WTC11 (cell line): ENCODE data around the gene TEX55. TPM values are rescaled to one million over a fixed set of nuclear protein-coding genes. Genes with fewer than 3 reads are reported as not detected.

ENCODE experiments used
- ATAC-seq: fragments of 200-7000 bp; cut with Tn5 transposase; 2 replicates; pipeline ENCODE4 v1.10.0; 2021; ENCODE audit warnings: mild to moderate bottlenecking, moderate library complexity
- CTCF ChIA-PET: fragments of 300-600 bp; sonication (Branson Sonifier 250); formaldehyde crosslinking; loops from one replicate; lab custom pipeline; 2021; ENCODE audit warnings: antibody characterized with exemption; lab: Charles Lee
- POLR2A ChIA-PET: fragments of 350-600 bp; sonication (Branson Sonifier 250); formaldehyde crosslinking; loops from one replicate; lab custom pipeline; 2021; ENCODE audit warnings: antibody characterized with exemption; lab: Charles Lee
- DNase-seq: peaks from one replicate; pipeline ENCODE4 v3.0.0; 2021; ENCODE audit warnings: low spot score
- H3K27ac Mint-ChIP-seq: 2 replicates; pipeline ENCODE4 v1.8.0; 2021; ENCODE audit warnings: mixed read lengths
- H3K27me3 Mint-ChIP-seq: 2 replicates; pipeline ENCODE4 v1.8.0; 2021; ENCODE audit warnings: low read depth, mild to moderate bottlenecking, moderate library complexity, mixed read lengths
- H3K36me3 Mint-ChIP-seq: 2 replicates; pipeline ENCODE4 v1.8.0; 2021; ENCODE audit warnings: mixed read lengths
- H3K4me1 Mint-ChIP-seq: 2 replicates; pipeline ENCODE4 v1.8.0; 2022; ENCODE audit warnings: mixed read lengths
- H3K4me3 Mint-ChIP-seq: 2 replicates; pipeline ENCODE4 v1.8.0; 2021; ENCODE audit warnings: mild to moderate bottlenecking, moderate library complexity, mixed read lengths
- H3K9me3 Mint-ChIP-seq: 2 replicates; pipeline ENCODE4 v1.8.0; 2021; ENCODE audit warnings: mixed read lengths
- ETV6 ChIP-seq: sonication (generic); formaldehyde crosslinking; IDR thresholded peaks from 2 replicates; pipeline ENCODE4 v1.8.1; 2022; ENCODE audit warnings: mild to moderate bottlenecking, missing genetic modification reagents
- FOXJ3 ChIP-seq: sonication (generic); formaldehyde crosslinking; IDR thresholded peaks from 2 replicates; pipeline ENCODE4 v1.9.0; 2021; ENCODE audit warnings: missing genetic modification reagents, mild to moderate bottlenecking, borderline replicate concordance
- FOXP1 ChIP-seq: sonication (generic); formaldehyde crosslinking; IDR thresholded peaks from 2 replicates; pipeline ENCODE4 v1.8.0; 2022; ENCODE audit warnings: missing genetic modification reagents, mild to moderate bottlenecking, moderate library complexity, borderline replicate concordance
- HMGA2 ChIP-seq: fragments of 250-450 bp; sonication (Bioruptor Pico); IDR thresholded peaks from 2 replicates; pipeline ENCODE4 v1.4.0; 2021; ENCODE audit warnings: mild to moderate bottlenecking, moderate library complexity
- JAZF1 ChIP-seq: fragments of 250-450 bp; sonication (Bioruptor Pico); IDR thresholded peaks from 2 replicates; pipeline ENCODE4 v1.9.0; 2021; ENCODE audit warnings: moderate library complexity, mild to moderate bottlenecking, inconsistent platforms
- KAT7 ChIP-seq: sonication (generic); formaldehyde crosslinking; IDR thresholded peaks from 2 replicates; pipeline ENCODE4 v1.8.1; 2023; ENCODE audit warnings: missing genetic modification reagents, mild to moderate bottlenecking, borderline replicate concordance
- MXD4 ChIP-seq: fragments of 250-450 bp; sonication (Bioruptor Pico); IDR thresholded peaks from 2 replicates; pipeline ENCODE4 v1.8.0; 2021; ENCODE audit warnings: mild to moderate bottlenecking, moderate library complexity, borderline replicate concordance
- NFATC4 ChIP-seq: fragments of 250-450 bp; sonication (Bioruptor Pico); IDR thresholded peaks from 2 replicates; pipeline ENCODE4 v1.9.0; 2021; ENCODE audit warnings: mild to moderate bottlenecking
- NR3C1 ChIP-seq: sonication (generic); formaldehyde crosslinking; conservative IDR thresholded peaks from 2 replicates; pipeline ENCODE4 v1.8.1; 2023; ENCODE audit warnings: low read depth, mild to moderate bottlenecking, missing genetic modification reagents
- USF1 ChIP-seq: sonication (generic); formaldehyde crosslinking; IDR thresholded peaks from 2 replicates; pipeline ENCODE4 v1.8.0; 2022; ENCODE audit warnings: mild to moderate bottlenecking, missing genetic modification reagents
- USF2 ChIP-seq: sonication (generic); formaldehyde crosslinking; IDR thresholded peaks from 2 replicates; pipeline ENCODE4 v1.8.1; 2023; ENCODE audit warnings: mild to moderate bottlenecking, missing genetic modification reagents, moderate library complexity
- ZNF138 ChIP-seq: sonication (generic); formaldehyde crosslinking; conservative IDR thresholded peaks from 2 replicates; pipeline ENCODE4 v1.8.1; 2022; ENCODE audit warnings: mild to moderate bottlenecking, moderate library complexity, missing genetic modification reagents
- ZNF263 ChIP-seq: sonication (generic); formaldehyde crosslinking; IDR thresholded peaks from 2 replicates; pipeline ENCODE4 v1.8.1; 2022; ENCODE audit warnings: low read depth, mild to moderate bottlenecking, moderate library complexity, missing genetic modification reagents
- ZNF317 ChIP-seq: sonication (generic); formaldehyde crosslinking; IDR thresholded peaks from 2 replicates; pipeline ENCODE4 v1.8.1; 2023; ENCODE audit warnings: low read depth, mild to moderate bottlenecking, moderate library complexity, missing genetic modification reagents, borderline replicate concordance
- ZNF396 ChIP-seq: fragments of 250-450 bp; sonication (Bioruptor Pico); IDR thresholded peaks from 2 replicates; pipeline ENCODE4 v1.8.0; 2021; ENCODE audit warnings: mild to moderate bottlenecking, moderate library complexity, borderline replicate concordance
- ZNF416 ChIP-seq: fragments of 250-450 bp; sonication (Bioruptor Pico); IDR thresholded peaks from 2 replicates; pipeline ENCODE4 v1.9.0; 2021; ENCODE audit warnings: mild to moderate bottlenecking, inconsistent platforms
- ZNF671 ChIP-seq: fragments of 250-450 bp; sonication (Bioruptor Pico); IDR thresholded peaks from 2 replicates; pipeline ENCODE4 v1.8.0; 2021; ENCODE audit warnings: mild to moderate bottlenecking
- total RNA-seq: library from RNA; stranded (reverse); gene quantifications from 3 replicates; pipeline ENCODE4 v1.2.3, GENCODE V29; 2021
- TF ChIP-seq, protein P1 (sequence below): fragments of 250-450 bp; sonication (Bioruptor Pico); IDR thresholded peaks from 2 replicates; pipeline ENCODE4 v1.8.0; 2021; ENCODE audit warnings: mild to moderate bottlenecking
- TF ChIP-seq, protein P2 (sequence below): sonication (generic); formaldehyde crosslinking; IDR thresholded peaks from 2 replicates; pipeline ENCODE4 v1.8.1; 2023; ENCODE audit warnings: mild to moderate bottlenecking, moderate library complexity, missing genetic modification reagents
- TF ChIP-seq, protein P3 (sequence below): sonication (generic); formaldehyde crosslinking; IDR thresholded peaks from 2 replicates; pipeline ENCODE4 v1.8.1; 2022; ENCODE audit warnings: mild to moderate bottlenecking, moderate library complexity, missing genetic modification reagents

Gene TEX55
- total RNA-seq, 1 experiment from 2014 or later, result not detected

DNA sequence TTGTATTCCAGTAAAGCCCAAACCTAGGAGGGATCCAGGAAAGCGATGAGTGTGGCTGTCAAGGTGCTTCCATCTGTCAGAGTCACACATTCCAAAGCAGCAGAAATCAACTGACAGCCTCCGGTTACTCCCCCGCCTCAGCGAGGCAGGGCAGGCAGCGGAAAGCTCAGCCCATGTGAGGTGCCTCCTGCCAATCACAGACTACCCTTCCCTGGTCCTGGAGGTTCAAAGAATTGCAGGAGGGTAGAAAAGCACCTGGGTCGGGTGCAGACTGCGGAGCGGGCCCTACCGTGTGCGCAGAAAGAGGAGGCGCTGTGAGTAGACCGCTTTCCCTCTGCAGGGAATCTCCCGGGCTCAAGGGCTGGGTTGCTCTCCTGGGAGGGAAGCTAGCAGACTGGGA is 27.4 kb downstream of the TEX55 start, which contains the start of gene UPK1B:
Gene UPK1B (plus strand): TSS at position 274 of the 400 bp plus-strand sequence. CDS start 13,144 bp downstream, outside the sequence.
- Mint-ChIP-seq H3K9me3 (peaks cover 3% of the 10 kb centered on the region; the same call in 1 of the 2 replicates), H3K36me3 (no peaks in the 10 kb centered on the region), H3K4me1 (peaks cover 13% of the 10 kb centered on the region), H3K4me3 (peak within 1 kb of the TSS; percentile 26; the same call in 1 of the 2 replicates), H3K27ac (no peak within 1 kb of the TSS), H3K27me3 (peaks cover 7% of the 10 kb centered on the region; the same call in 1 of the 2 replicates)
- peak; percentile 62 for DNase-seq
- TF ChIP-seq, protein P1, sequence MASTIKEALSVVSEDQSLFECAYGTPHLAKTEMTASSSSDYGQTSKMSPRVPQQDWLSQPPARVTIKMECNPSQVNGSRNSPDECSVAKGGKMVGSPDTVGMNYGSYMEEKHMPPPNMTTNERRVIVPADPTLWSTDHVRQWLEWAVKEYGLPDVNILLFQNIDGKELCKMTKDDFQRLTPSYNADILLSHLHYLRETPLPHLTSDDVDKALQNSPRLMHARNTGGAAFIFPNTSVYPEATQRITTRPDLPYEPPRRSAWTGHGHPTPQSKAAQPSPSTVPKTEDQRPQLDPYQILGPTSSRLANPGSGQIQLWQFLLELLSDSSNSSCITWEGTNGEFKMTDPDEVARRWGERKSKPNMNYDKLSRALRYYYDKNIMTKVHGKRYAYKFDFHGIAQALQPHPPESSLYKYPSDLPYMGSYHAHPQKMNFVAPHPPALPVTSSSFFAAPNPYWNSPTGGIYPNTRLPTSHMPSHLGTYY (CRISPR knock-in tag), result no peak
- no peak for TF ChIP-seq ETV6 (CRISPR knock-in tag)
- TF ChIP-seq, protein P2, sequence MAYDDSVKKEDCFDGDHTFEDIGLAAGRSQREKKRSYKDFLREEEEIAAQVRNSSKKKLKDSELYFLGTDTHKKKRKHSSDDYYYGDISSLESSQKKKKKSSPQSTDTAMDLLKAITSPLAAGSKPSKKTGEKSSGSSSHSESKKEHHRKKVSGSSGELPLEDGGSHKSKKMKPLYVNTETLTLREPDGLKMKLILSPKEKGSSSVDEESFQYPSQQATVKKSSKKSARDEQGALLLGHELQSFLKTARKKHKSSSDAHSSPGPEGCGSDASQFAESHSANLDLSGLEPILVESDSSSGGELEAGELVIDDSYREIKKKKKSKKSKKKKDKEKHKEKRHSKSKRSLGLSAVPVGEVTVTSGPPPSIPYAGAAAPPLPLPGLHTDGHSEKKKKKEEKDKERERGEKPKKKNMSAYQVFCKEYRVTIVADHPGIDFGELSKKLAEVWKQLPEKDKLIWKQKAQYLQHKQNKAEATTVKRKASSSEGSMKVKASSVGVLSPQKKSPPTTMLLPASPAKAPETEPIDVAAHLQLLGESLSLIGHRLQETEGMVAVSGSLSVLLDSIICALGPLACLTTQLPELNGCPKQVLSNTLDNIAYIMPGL (CRISPR knock-in tag), result no peak
- TF ChIP-seq FOXJ3 (CRISPR knock-in tag), result no peak
- no peak for TF ChIP-seq NR3C1 (CRISPR knock-in tag)
- no peak for TF ChIP-seq FOXP1 (CRISPR knock-in tag)
- no peak for TF ChIP-seq NFATC4 (CRISPR knock-in tag)
- TF ChIP-seq KAT7 (CRISPR knock-in tag), result no peak
- TF ChIP-seq ZNF263 (CRISPR knock-in tag), result no peak
- no peak for TF ChIP-seq ZNF138 (CRISPR knock-in tag)
- TF ChIP-seq MXD4 (CRISPR knock-in tag), result no peak
- TF ChIP-seq, protein P3, sequence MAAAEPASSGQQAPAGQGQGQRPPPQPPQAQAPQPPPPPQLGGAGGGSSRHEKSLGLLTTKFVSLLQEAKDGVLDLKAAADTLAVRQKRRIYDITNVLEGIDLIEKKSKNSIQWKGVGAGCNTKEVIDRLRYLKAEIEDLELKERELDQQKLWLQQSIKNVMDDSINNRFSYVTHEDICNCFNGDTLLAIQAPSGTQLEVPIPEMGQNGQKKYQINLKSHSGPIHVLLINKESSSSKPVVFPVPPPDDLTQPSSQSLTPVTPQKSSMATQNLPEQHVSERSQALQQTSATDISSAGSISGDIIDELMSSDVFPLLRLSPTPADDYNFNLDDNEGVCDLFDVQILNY (CRISPR knock-in tag), result no peak
- TF ChIP-seq ZNF317 (CRISPR knock-in tag), result peak; percentile 76
- TF ChIP-seq ZNF396 (CRISPR knock-in tag), result no peak
- TF ChIP-seq ZNF671, result no peak
- TF ChIP-seq USF2 (CRISPR knock-in tag), result peak; percentile 72
- no peak for TF ChIP-seq ZNF416 (CRISPR knock-in tag)
- no peak for TF ChIP-seq JAZF1 (CRISPR knock-in tag)
- TF ChIP-seq HMGA2, result no peak
- TF ChIP-seq USF1 (CRISPR knock-in tag), result 0 out of 2 replicates have a peak, but pooled peaks have one; percentile 45
- POLR2A ChIA-PET, result no interaction called here
- peak; percentile 100 for ATAC-seq
- CTCF ChIA-PET, result interaction anchor here (0.7 to 1.6 kb wide), 6 partner anchors 67 to 570 kb away, joined by 3 to 7 read pairs (median 4); partner anchors contain the start of gene B4GALT4
